GM10266 (cell line): ENCODE data around the gene MRPL44.

ENCODE experiments used
- DNase-seq: peaks from one replicate; pipeline ENCODE4 v3.0.0; 2012; ENCODE audit errors: extremely low spot score
- CTCF ChIP-seq: IDR thresholded peaks from 2 replicates; pipeline ENCODE4 v1.5.1; 2012; ENCODE audit warnings: mild to moderate bottlenecking, low read depth; ENCODE audit not compliant: control insufficient read depth, insufficient read depth; ENCODE audit errors: missing control alignments

Gene MRPL44

GRCh38 chr2:223918671-223919134 lies 38.6 kb upstream of the MRPL44 start:
- DNase-seq: no peak
- TF ChIP-seq CTCF: no peak

GRCh38 chr2:223920109-223920508 lies 37.2 kb upstream of the MRPL44 start:
- no peak for DNase-seq
- no peak for TF ChIP-seq CTCF

GRCh38 chr2:223921204-223921603 lies 36.1 kb upstream of the MRPL44 start:
- no peak for DNase-seq
- TF ChIP-seq CTCF: no peak

- DNase-seq: no peak
- no peak for TF ChIP-seq CTCF
These were observed 35.0 kb upstream of the MRPL44 start for GRCh38 chr2:223922308-223922707.

- no peak for TF ChIP-seq CTCF
- no peak for DNase-seq
These were observed 33.3 kb upstream of the MRPL44 start for GRCh38 chr2:223923976-223924375.

- TF ChIP-seq CTCF: no peak
- no peak for DNase-seq
These were observed 32.2 kb upstream of the MRPL44 start for GRCh38 chr2:223925106-223925505.

GRCh38 chr2:223928113-223929006 lies 28.9 kb upstream of the MRPL44 start:
- no peak for DNase-seq
- TF ChIP-seq CTCF: no peak
